WTC11 (cell line): ENCODE measurements around the gene MRTFB.

Experiments used
- CBFB ChIP-seq: sonication (generic); formaldehyde crosslinking; IDR thresholded peaks from 2 replicates; pipeline ENCODE4 v1.8.1; 2022; ENCODE audit warnings: mild to moderate bottlenecking, low read depth, missing genetic modification reagents
- ETV6 ChIP-seq: sonication (generic); formaldehyde crosslinking; IDR thresholded peaks from 2 replicates; pipeline ENCODE4 v1.8.1; 2022; ENCODE audit warnings: mild to moderate bottlenecking, missing genetic modification reagents
- GABPB1 ChIP-seq: sonication (generic); formaldehyde crosslinking; IDR thresholded peaks from 2 replicates; pipeline ENCODE4 v1.8.1; 2023; ENCODE audit warnings: mild to moderate bottlenecking, missing genetic modification reagents
- IRF2 ChIP-seq: sonication (generic); formaldehyde crosslinking; IDR thresholded peaks from 2 replicates; pipeline ENCODE4 v1.8.0; 2022; ENCODE audit warnings: low read depth, missing genetic modification reagents, borderline replicate concordance
- NFYB ChIP-seq: sonication (generic); formaldehyde crosslinking; conservative IDR thresholded peaks from 2 replicates; pipeline ENCODE4 v1.8.0; 2022; ENCODE audit warnings: low read depth, missing genetic modification reagents
- TP53 ChIP-seq: sonication (generic); formaldehyde crosslinking; IDR thresholded peaks from 2 replicates; pipeline ENCODE4 v1.8.1; 2023; ENCODE audit warnings: mild to moderate bottlenecking, missing genetic modification reagents
- ZNF263 ChIP-seq: sonication (generic); formaldehyde crosslinking; IDR thresholded peaks from 2 replicates; pipeline ENCODE4 v1.8.1; 2022; ENCODE audit warnings: low read depth, mild to moderate bottlenecking, moderate library complexity, missing genetic modification reagents
- ZNF425 ChIP-seq: fragments of 250-450 bp; sonication (Bioruptor Pico); conservative IDR thresholded peaks from 2 replicates; pipeline ENCODE4 v1.9.0; 2021; ENCODE audit warnings: mild to moderate bottlenecking
- TF ChIP-seq, protein P1 (sequence below): sonication (generic); formaldehyde crosslinking; IDR thresholded peaks from 2 replicates; pipeline ENCODE4 v1.8.1; 2022; ENCODE audit warnings: mild to moderate bottlenecking, missing genetic modification reagents, moderate library complexity, borderline replicate concordance
- TF ChIP-seq, protein P2 (sequence below): fragments of 200-600 bp; IDR thresholded peaks from 2 replicates; pipeline ENCODE4 v1.8.0; 2022; ENCODE audit warnings: antibody characterized with exemption

- TF ChIP-seq, protein P1, sequence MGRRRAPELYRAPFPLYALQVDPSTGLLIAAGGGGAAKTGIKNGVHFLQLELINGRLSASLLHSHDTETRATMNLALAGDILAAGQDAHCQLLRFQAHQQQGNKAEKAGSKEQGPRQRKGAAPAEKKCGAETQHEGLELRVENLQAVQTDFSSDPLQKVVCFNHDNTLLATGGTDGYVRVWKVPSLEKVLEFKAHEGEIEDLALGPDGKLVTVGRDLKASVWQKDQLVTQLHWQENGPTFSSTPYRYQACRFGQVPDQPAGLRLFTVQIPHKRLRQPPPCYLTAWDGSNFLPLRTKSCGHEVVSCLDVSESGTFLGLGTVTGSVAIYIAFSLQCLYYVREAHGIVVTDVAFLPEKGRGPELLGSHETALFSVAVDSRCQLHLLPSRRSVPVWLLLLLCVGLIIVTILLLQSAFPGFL (CRISPR knock-in tag), result no peak
- no peak for TF ChIP-seq NFYB
- TF ChIP-seq, protein P2, sequence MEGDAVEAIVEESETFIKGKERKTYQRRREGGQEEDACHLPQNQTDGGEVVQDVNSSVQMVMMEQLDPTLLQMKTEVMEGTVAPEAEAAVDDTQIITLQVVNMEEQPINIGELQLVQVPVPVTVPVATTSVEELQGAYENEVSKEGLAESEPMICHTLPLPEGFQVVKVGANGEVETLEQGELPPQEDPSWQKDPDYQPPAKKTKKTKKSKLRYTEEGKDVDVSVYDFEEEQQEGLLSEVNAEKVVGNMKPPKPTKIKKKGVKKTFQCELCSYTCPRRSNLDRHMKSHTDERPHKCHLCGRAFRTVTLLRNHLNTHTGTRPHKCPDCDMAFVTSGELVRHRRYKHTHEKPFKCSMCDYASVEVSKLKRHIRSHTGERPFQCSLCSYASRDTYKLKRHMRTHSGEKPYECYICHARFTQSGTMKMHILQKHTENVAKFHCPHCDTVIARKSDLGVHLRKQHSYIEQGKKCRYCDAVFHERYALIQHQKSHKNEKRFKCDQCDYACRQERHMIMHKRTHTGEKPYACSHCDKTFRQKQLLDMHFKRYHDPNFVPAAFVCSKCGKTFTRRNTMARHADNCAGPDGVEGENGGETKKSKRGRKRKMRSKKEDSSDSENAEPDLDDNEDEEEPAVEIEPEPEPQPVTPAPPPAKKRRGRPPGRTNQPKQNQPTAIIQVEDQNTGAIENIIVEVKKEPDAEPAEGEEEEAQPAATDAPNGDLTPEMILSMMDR, result no peak
- TF ChIP-seq CBFB, result no peak
- TF ChIP-seq IRF2, result no peak
- no peak for TF ChIP-seq GABPB1 (CRISPR knock-in tag)
- TF ChIP-seq ZNF263 (CRISPR knock-in tag), result no peak
- TF ChIP-seq ETV6 (CRISPR knock-in tag), result no peak
- TF ChIP-seq ZNF425 (CRISPR knock-in tag), result no peak
- TF ChIP-seq TP53 (CRISPR knock-in tag), result no peak
Measured at GRCh38 chr16:14121142-14121541, 50.0 kb downstream of the MRTFB start.
